Fibroblast of pulmonary artery (primary cell): ENCODE measurements around the gene NUDT22.
A peak's percentile ranks its signal among the peaks of the same experiment; 100 is the strongest.
"Not testable (repeated sequence)": the region's sequence is repeated elsewhere in the genome, so short reads cannot be mapped to it uniquely, and the experiment has no call there.

Experiments
- DNase-seq: peaks from one replicate; pipeline ENCODE4 v3.0.0-alpha.2; 2010; ENCODE audit warnings: low read depth
- H3K4me3 ChIP-seq: replicated peaks from 2 replicates; pipeline ENCODE4 v1.5.1; 2011; ENCODE audit warnings: low read depth, mild to moderate bottlenecking, control low read depth, low read length, moderate library complexity
- CTCF ChIP-seq: IDR thresholded peaks from 2 replicates; pipeline ENCODE4 v1.5.1; 2011; ENCODE audit warnings: mild to moderate bottlenecking, control low read depth, low read length, inconsistent platforms; ENCODE audit errors: missing control alignments

Gene NUDT22

GRCh38 chr11:64244966-64245365 lies 18.9 kb downstream of the NUDT22 start:
- peak overlapping the region; percentile 94 for H3K4me3 ChIP-seq
- no peak for TF ChIP-seq CTCF
- no peak for DNase-seq

GRCh38 chr11:64245401-64245796 lies 19.3 kb downstream of the NUDT22 start:
- peak overlapping the region; percentile 94 for H3K4me3 ChIP-seq
- TF ChIP-seq CTCF = no peak
- no peak for DNase-seq

- H3K4me3 ChIP-seq = peak overlapping the region; percentile 94
- TF ChIP-seq CTCF = no peak
- peak; percentile 82 for DNase-seq
Observed at GRCh38 chr11:64245797-64246620, 19.9 kb downstream of the NUDT22 start.

GRCh38 chr11:64246621-64246870 lies 20.5 kb downstream of the NUDT22 start:
- H3K4me3 ChIP-seq = peak overlapping the region; percentile 94

GRCh38 chr11:64246871-64247728 lies 21.0 kb downstream of the NUDT22 start, which contains the start of gene PPP1R14B:
PPP1R14B (minus strand) TSS chr11:64246943; CDS start chr11:64246673, 270 bp downstream.
- peak within 1 kb of the TSS; percentile 94 for H3K4me3 ChIP-seq
- DNase-seq = peak; percentile 84
- TF ChIP-seq CTCF = no peak

More at GRCh38 chr11:64246621-64246870, 20.5 kb downstream of the NUDT22 start:
- DNase-seq = not testable (repeated sequence)

- peak overlapping the region; percentile 74 for H3K4me3 ChIP-seq
- TF ChIP-seq CTCF = no peak
- DNase-seq = no peak
Observed at GRCh38 chr11:64247729-64248531, 21.9 kb downstream of the NUDT22 start.

GRCh38 chr11:64248578-64248977 lies 22.5 kb downstream of the NUDT22 start:
- TF ChIP-seq CTCF = no peak
- DNase-seq = no peak
- H3K4me3 ChIP-seq = no peak overlapping the region
